Neural crest cell (in vitro differentiated cells): Measurements from ENCODE around the gene SRGAP3. TPM values are rescaled to one million over a fixed set of nuclear protein-coding genes. Genes with fewer than 3 reads are reported as not detected.

Experiments
- DNase-seq: peaks from one replicate; pipeline ENCODE4 v3.0.0; 2021; ENCODE audit warnings: low read depth, mixed read lengths, low spot score
- H3K27ac Mint-ChIP-seq: one replicate; pipeline ENCODE4 v1.8.0; 2021; ENCODE audit warnings: mild to moderate bottlenecking, mixed read lengths; ENCODE audit not compliant: unreplicated experiment
- H3K27me3 Mint-ChIP-seq: 2 replicates; pipeline ENCODE4 v1.8.0; 2021; ENCODE audit warnings: low read depth, mild to moderate bottlenecking, mixed read lengths
- H3K36me3 Mint-ChIP-seq: 2 replicates; pipeline ENCODE4 v1.8.0; 2021; ENCODE audit warnings: low read depth, mild to moderate bottlenecking, mixed read lengths
- H3K4me1 Mint-ChIP-seq: 2 replicates; pipeline ENCODE4 v1.8.0; 2021; ENCODE audit warnings: mixed read lengths
- H3K4me3 Mint-ChIP-seq: one replicate; pipeline ENCODE4 v1.8.0; 2021; ENCODE audit warnings: mild to moderate bottlenecking, mixed read lengths
- H3K9me3 Mint-ChIP-seq: 2 replicates; pipeline ENCODE4 v1.8.0; 2021; ENCODE audit warnings: mixed read lengths
- CTCF ChIP-seq: fragments of 200-600 bp; sonication (generic); conservative IDR thresholded peaks from 2 replicates; pipeline ENCODE4 v1.5.0; 2021; ENCODE audit warnings: antibody characterized with exemption, mild to moderate bottlenecking
- total RNA-seq: library from RNA; stranded (reverse); gene quantifications from 2 replicates; pipeline ENCODE4 v1.2.1, GENCODE V29; 2021

SRGAP3 gene
- total RNA-seq, 1 donor from 2014 or later = 58.4 TPM

- Mint-ChIP-seq H3K27me3 (no peaks in the 10 kb centered on the region), H3K9me3 (peaks cover 12% of the 10 kb centered on the region), H3K27ac (no peak overlapping the region), H3K36me3 (peaks cover 40% of the 10 kb centered on the region), H3K4me3 (no peak overlapping the region), H3K4me1 (peaks cover 27% of the 10 kb centered on the region)
- DNase-seq = no peak
- no peak for TF ChIP-seq CTCF
Observed at GRCh38 chr3:9081184-9081818, 168.1 kb downstream of the SRGAP3 start.

- Mint-ChIP-seq H3K27ac (no peak overlapping the region), H3K36me3 (peaks cover 32% of the 10 kb centered on the region), H3K27me3 (no peaks in the 10 kb centered on the region), H3K9me3 (peaks cover 8% of the 10 kb centered on the region), H3K4me1 (peaks cover 33% of the 10 kb centered on the region), H3K4me3 (no peak overlapping the region)
- DNase-seq = no peak
- no peak for TF ChIP-seq CTCF
Observed at GRCh38 chr3:9080163-9080562, 169.3 kb downstream of the SRGAP3 start.

DNA sequence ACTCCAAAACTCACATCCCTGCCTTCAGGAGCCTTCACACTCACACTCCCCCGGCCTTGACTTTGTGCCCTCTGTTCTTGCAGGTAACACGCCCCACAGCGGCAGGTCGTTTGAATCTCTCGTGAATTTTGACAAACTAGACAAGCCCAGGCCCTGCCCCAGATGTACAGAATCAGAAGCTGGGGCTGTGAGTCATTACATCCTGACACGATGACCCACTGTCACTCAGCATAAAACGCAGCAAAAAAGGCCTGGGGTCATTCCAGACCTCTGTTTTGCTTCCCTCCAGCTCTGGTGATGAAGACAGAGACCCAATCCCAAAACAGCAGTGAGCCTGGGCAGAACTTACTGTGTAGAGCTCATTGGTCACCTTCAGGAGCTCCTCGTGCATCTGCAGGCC is 169.8 kb downstream of the SRGAP3 start:
- H3K4me3 Mint-ChIP-seq = no peak overlapping the region
- DNase-seq = no peak
- peaks cover 34% of the 10 kb centered on the region for H3K4me1 Mint-ChIP-seq
- H3K27me3 Mint-ChIP-seq = no peaks in the 10 kb centered on the region
- H3K27ac Mint-ChIP-seq = no peak overlapping the region
- no peak for TF ChIP-seq CTCF
- peaks cover 8% of the 10 kb centered on the region for H3K9me3 Mint-ChIP-seq
- peaks cover 29% of the 10 kb centered on the region for H3K36me3 Mint-ChIP-seq

- Mint-ChIP-seq H3K36me3 (peaks cover 29% of the 10 kb centered on the region), H3K27me3 (no peaks in the 10 kb centered on the region), H3K4me1 (peaks cover 34% of the 10 kb centered on the region), H3K27ac (no peak overlapping the region), H3K9me3 (peaks cover 8% of the 10 kb centered on the region), H3K4me3 (no peak overlapping the region)
- peak; percentile 50 for TF ChIP-seq CTCF
- DNase-seq = no peak
Observed at GRCh38 chr3:9078561-9079240, 170.7 kb downstream of the SRGAP3 start.

GRCh38 chr3:9077029-9077428 is 172.4 kb downstream of the SRGAP3 start:
- DNase-seq = no peak
- Mint-ChIP-seq H3K27me3 (no peaks in the 10 kb centered on the region), H3K4me3 (no peak overlapping the region), H3K9me3 (peaks cover 4% of the 10 kb centered on the region), H3K36me3 (peaks cover 26% of the 10 kb centered on the region), H3K4me1 (peaks cover 34% of the 10 kb centered on the region), H3K27ac (peak overlapping the region; percentile 52)
- TF ChIP-seq CTCF = no peak
